ENCODE measurements around the gene MTARC1.

MTARC1 gene

GRCh38 chr1:220833436-220833835 lies 46.7 kb downstream of the MTARC1 start:
- no peak for DNase-seq (ENCODE audit: low read depth, low spot score)

DNA sequence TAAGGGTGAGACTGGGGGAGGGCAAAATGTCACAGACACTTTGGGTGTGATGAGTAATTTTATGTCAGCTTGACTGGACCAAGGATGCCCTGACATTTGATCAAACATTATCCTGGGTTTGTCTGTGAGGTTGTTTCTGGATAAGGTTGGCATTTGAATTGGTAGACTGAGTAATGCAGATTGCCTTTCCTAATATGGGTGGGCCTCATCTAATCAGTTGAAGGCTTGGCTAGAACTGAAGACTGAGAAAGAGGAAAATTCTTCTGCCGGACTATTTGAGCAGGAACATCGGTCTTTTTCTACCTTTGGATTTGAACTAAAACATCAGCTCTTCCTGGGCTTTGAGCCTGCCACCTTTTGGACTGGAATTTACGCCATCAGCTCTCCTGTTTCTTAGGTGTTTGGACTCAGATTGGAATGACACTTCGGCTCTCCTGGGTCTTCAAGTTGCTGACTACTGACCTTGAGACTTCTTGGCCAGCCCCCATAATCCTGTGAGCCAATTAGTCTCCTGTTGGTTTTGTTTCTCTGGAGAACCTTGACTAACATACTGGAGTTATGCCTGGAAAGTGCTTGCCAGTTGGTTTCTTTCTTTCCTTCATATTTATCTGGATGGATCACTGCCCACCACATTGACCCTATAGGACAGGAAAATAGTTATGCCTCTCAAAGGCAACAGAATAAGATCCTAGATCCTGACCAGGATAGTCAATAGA lies 47.6 kb downstream of the MTARC1 start:
- no peak for DNase-seq (ENCODE audit: low read depth, low spot score)
